Endodermal cell (in vitro differentiated cells): ENCODE measurements around the gene MS4A18. TPM values are rescaled to one million over a fixed set of nuclear protein-coding genes. Genes with fewer than 3 reads are reported as not detected.

Experiments used
- DNase-seq: peaks from one replicate; pipeline ENCODE4 v3.0.0-alpha.2; 2017
- H3K27ac ChIP-seq: 2 replicates; pipeline ENCODE4 v1.5.1; 2013; ENCODE audit warnings: mild to moderate bottlenecking, low read depth, low read length, moderate library complexity
- H3K27me3 ChIP-seq: 2 replicates; pipeline ENCODE4 v1.6.1; 2013; ENCODE audit warnings: mild to moderate bottlenecking, low read length, moderate library complexity; ENCODE audit not compliant: insufficient read depth, control insufficient read depth, poor library complexity, severe bottlenecking
- H3K36me3 ChIP-seq: 2 replicates; pipeline ENCODE4 v1.7.0; 2013; ENCODE audit warnings: mild to moderate bottlenecking, low read length, moderate library complexity; ENCODE audit not compliant: control insufficient read depth, insufficient read depth
- H3K4me1 ChIP-seq: one replicate; pipeline ENCODE4 v1.7.0; 2013; ENCODE audit warnings: low read length; ENCODE audit not compliant: control insufficient read depth, insufficient read depth
- H3K4me3 ChIP-seq: 2 replicates; pipeline ENCODE4 v1.5.1; 2013; ENCODE audit warnings: mild to moderate bottlenecking, low read length, moderate library complexity
- H3K9ac ChIP-seq: 2 replicates; pipeline ENCODE4 v1.6.1; 2013; ENCODE audit warnings: mild to moderate bottlenecking, low read length, moderate library complexity; ENCODE audit not compliant: poor library complexity, severe bottlenecking; ENCODE audit errors: extremely low read depth
- H3K9me3 ChIP-seq: 2 replicates; pipeline ENCODE4 v1.6.1; 2013; ENCODE audit warnings: mild to moderate bottlenecking, low read length, moderate library complexity; ENCODE audit not compliant: control insufficient read depth
- H3K27ac Mint-ChIP-seq: 2 replicates; pipeline ENCODE4 v1.8.0; 2020; ENCODE audit warnings: mixed read lengths
- H3K27me3 Mint-ChIP-seq: 2 replicates; pipeline ENCODE4 v1.8.0; 2021; ENCODE audit warnings: mild to moderate bottlenecking, mixed read lengths; ENCODE audit not compliant: insufficient read depth
- H3K36me3 Mint-ChIP-seq: 2 replicates; pipeline ENCODE4 v1.8.0; 2020; ENCODE audit warnings: low read depth, mixed read lengths
- H3K4me1 Mint-ChIP-seq: 2 replicates; pipeline ENCODE4 v1.8.0; 2020; ENCODE audit warnings: mixed read lengths
- H3K4me3 Mint-ChIP-seq: 2 replicates; pipeline ENCODE4 v1.8.0; 2020; ENCODE audit warnings: mild to moderate bottlenecking, moderate library complexity, mixed read lengths
- H3K9me3 Mint-ChIP-seq: 2 replicates; pipeline ENCODE4 v1.8.0; 2020; ENCODE audit warnings: mild to moderate bottlenecking, mixed read lengths
- CTCF ChIP-seq: fragments of 200-600 bp; sonication (generic); conservative IDR thresholded peaks from 2 replicates; pipeline ENCODE4 v1.5.0; 2021; ENCODE audit warnings: antibody characterized with exemption, mild to moderate bottlenecking
- WGBS, 2 experiments: methylation state at CpG; one replicate each; pipeline versions ENCODE4 v1.1.5 to v1.1.7; 2013; ENCODE audit warnings: missing lambda C conversion rate in 2 of 2, mixed read lengths in 1 of 2; ENCODE audit not compliant: insufficient coverage in 1 of 2, insufficient read length in 1 of 2; 5-methylcytosine and 5-hydroxymethylcytosine counted together
- total RNA-seq, 2 donors: library from RNA; stranded (reverse); fragmentation: NEBNext Ultra II Directional in 1 of 2; extraction: Animal tissue kit (Norgen Biotek cat#: 25700) in 1 of 2; gene quantifications; 2 replicates in 1 of 2; 3 replicates in 1 of 2; pipeline ENCODE4 v1.2.1, GENCODE V29; 2021

MS4A18 gene
- total RNA-seq, 2 donors from 2014 or later: not detected

- no peak for DNase-seq
- H3K4me1 Mint-ChIP-seq: no peaks in the 10 kb centered on the region
- 88 to 95% methylated on average over 10 of the region's 10 CpGs for WGBS, 2 experiments
- H3K4me3 Mint-ChIP-seq: no peak overlapping the region
- no peaks in the 10 kb centered on the region for H3K4me1 ChIP-seq
- no peak overlapping the region for H3K27ac Mint-ChIP-seq
- no peak overlapping the region for H3K9ac ChIP-seq
- H3K9me3 ChIP-seq: no peaks in the 10 kb centered on the region
- H3K36me3 Mint-ChIP-seq: no peaks in the 10 kb centered on the region
- TF ChIP-seq CTCF: no peak
- H3K9me3 Mint-ChIP-seq: peaks cover 10% of the 10 kb centered on the region
- no peak overlapping the region for H3K4me3 ChIP-seq
- no peaks in the 10 kb centered on the region for H3K36me3 ChIP-seq
- H3K27ac ChIP-seq: no peak overlapping the region
- H3K27me3 ChIP-seq: no peaks in the 10 kb centered on the region
- peaks cover 19% of the 10 kb centered on the region for H3K27me3 Mint-ChIP-seq
These were observed 5.8 kb upstream of the MS4A18 start for GRCh38 chr11:60718524-60719316.

GRCh38 chr11:60719391-60719790 is 5.1 kb upstream of the MS4A18 start:
- WGBS, 2 experiments: 80 to 100% methylated on average over 1 to 4 of the region's 4 CpGs
- Histone ChIP-seq H3K9ac (no peak overlapping the region), H3K9me3 (no peaks in the 10 kb centered on the region), H3K4me1 (no peaks in the 10 kb centered on the region), H3K27me3 (peaks cover under 1% of the 10 kb centered on the region), H3K36me3 (no peaks in the 10 kb centered on the region), H3K4me3 (no peak overlapping the region), H3K27ac (no peak overlapping the region)
- Mint-ChIP-seq H3K4me1 (no peaks in the 10 kb centered on the region), H3K36me3 (no peaks in the 10 kb centered on the region), H3K4me3 (no peak overlapping the region), H3K27me3 (peaks cover 20% of the 10 kb centered on the region), H3K9me3 (peaks cover 10% of the 10 kb centered on the region), H3K27ac (no peak overlapping the region)
- TF ChIP-seq CTCF: no peak
- DNase-seq: no peak

- no peaks in the 10 kb centered on the region for H3K36me3 ChIP-seq
- 82 to 86% methylated on average over 4 to 6 of the region's 6 CpGs for WGBS, 2 experiments
- H3K4me1 ChIP-seq: no peaks in the 10 kb centered on the region
- no peaks in the 10 kb centered on the region for H3K9me3 ChIP-seq
- no peak overlapping the region for H3K4me3 Mint-ChIP-seq
- peaks cover 5% of the 10 kb centered on the region for H3K27me3 ChIP-seq
- H3K9ac ChIP-seq: no peak overlapping the region
- DNase-seq: no peak
- no peak overlapping the region for H3K4me3 ChIP-seq
- no peak overlapping the region for H3K27ac Mint-ChIP-seq
- no peak overlapping the region for H3K27ac ChIP-seq
- no peaks in the 10 kb centered on the region for H3K36me3 Mint-ChIP-seq
- peaks cover 19% of the 10 kb centered on the region for H3K27me3 Mint-ChIP-seq
- TF ChIP-seq CTCF: no peak
- H3K9me3 Mint-ChIP-seq: peaks cover 10% of the 10 kb centered on the region
- H3K4me1 Mint-ChIP-seq: no peaks in the 10 kb centered on the region
These were observed 4.1 kb upstream of the MS4A18 start for GRCh38 chr11:60720460-60720859.
